CD14-positive monocyte (primary cell): ENCODE data around the gene SLC26A9. TPM values are rescaled to one million over a fixed set of nuclear protein-coding genes. Genes with fewer than 3 reads are reported as not detected.
"Not testable (repeated sequence)": the region's sequence is repeated elsewhere in the genome, so short reads cannot be mapped to it uniquely, and the experiment has no call there.

Experiments
- DNase-seq, 3 donors: peaks; one replicate each; pipeline ENCODE4 v3.0.0-alpha.2; 2011 to 2022
- H2AFZ ChIP-seq: 2 replicates; pipeline ENCODE4 v1.6.0; 2012; ENCODE audit warnings: mild to moderate bottlenecking, low read depth, low read length, inconsistent platforms; ENCODE audit not compliant: insufficient read depth, poor library complexity, severe bottlenecking
- H3K27ac ChIP-seq, 2 donors: 1 replicate in 1 of 2; 2 replicates in 1 of 2; pipeline ENCODE4 v1.5.1; 2012 to 2013; ENCODE audit warnings: low read length in 2 of 2, control low read depth in 1 of 2, inconsistent platforms in 1 of 2, low read depth in 1 of 2, mild to moderate bottlenecking in 1 of 2
- H3K27me3 ChIP-seq, 2 donors: one replicate each; pipeline versions ENCODE4 v1.6.0 to v1.6.1; 2011 to 2013; ENCODE audit warnings: low read length in 2 of 2; ENCODE audit not compliant: control insufficient read depth in 2 of 2, insufficient read depth in 2 of 2
- H3K36me3 ChIP-seq, 2 donors: replicated peaks in 1 of 2; 1 replicate in 1 of 2; 2 replicates in 1 of 2; pipeline versions ENCODE4 v1.5.1 to v1.6.1; 2012 to 2013; ENCODE audit warnings: low read length in 2 of 2, control low read depth in 1 of 2, inconsistent platforms in 1 of 2, mild to moderate bottlenecking in 1 of 2; ENCODE audit not compliant: insufficient read depth in 2 of 2, control insufficient read depth in 1 of 2
- H3K4me1 ChIP-seq, 2 donors: 1 replicate in 1 of 2; 2 replicates in 1 of 2; pipeline versions ENCODE4 v1.5.1 to v1.6.1; 2012 to 2013; ENCODE audit warnings: low read length in 2 of 2, control low read depth in 1 of 2, inconsistent platforms in 1 of 2, mild to moderate bottlenecking in 1 of 2, moderate library complexity in 1 of 2; ENCODE audit not compliant: insufficient read depth in 2 of 2, control insufficient read depth in 1 of 2
- H3K4me2 ChIP-seq: replicated peaks from 2 replicates; pipeline ENCODE3; 2012; ENCODE audit warnings: low read length, moderate library complexity, mild to moderate bottlenecking; ENCODE audit not compliant: poor library complexity, severe bottlenecking; ENCODE audit errors: extremely low read depth
- H3K4me3 ChIP-seq, 3 experiments: fragments of 200-600 bp in 1 of 3; sonication (generic) in 1 of 3; replicated peaks in 1 of 3; 1 replicate in 2 of 3; 2 replicates in 1 of 3; pipeline ENCODE4 v1.5.1; 2011 to 2013; ENCODE audit warnings: low read length in 3 of 3, mild to moderate bottlenecking in 3 of 3, control low read depth in 2 of 3, low read depth in 2 of 3, inconsistent platforms in 1 of 3, moderate library complexity in 1 of 3
- H3K79me2 ChIP-seq: 2 replicates; pipeline ENCODE4 v1.6.0; 2012; ENCODE audit warnings: mild to moderate bottlenecking, control low read depth, inconsistent platforms, low read length, moderate library complexity; ENCODE audit not compliant: insufficient read depth
- H3K9ac ChIP-seq: 2 replicates; pipeline ENCODE4 v1.6.0; 2017; ENCODE audit warnings: low read length, mild to moderate bottlenecking; ENCODE audit not compliant: insufficient read depth, poor library complexity, severe bottlenecking
- H3K9me3 ChIP-seq, 2 donors: replicated peaks in 1 of 2; 1 replicate in 1 of 2; 2 replicates in 1 of 2; pipeline versions ENCODE4 v1.5.1 to v1.6.1; 2012 to 2013; ENCODE audit warnings: low read length in 2 of 2, control low read depth in 1 of 2; ENCODE audit not compliant: control insufficient read depth in 1 of 2, insufficient read depth in 1 of 2
- H4K20me1 ChIP-seq: 2 replicates; pipeline ENCODE4 v1.6.0; 2012; ENCODE audit warnings: mild to moderate bottlenecking, low read length, control low read depth, moderate library complexity; ENCODE audit not compliant: insufficient read depth
- H3K27ac Mint-ChIP-seq, 7 donors: one replicate each; pipeline ENCODE4 v1.8.0; 2020; ENCODE audit warnings: mild to moderate bottlenecking in 7 of 7, mixed read lengths in 7 of 7, moderate library complexity in 6 of 7, inconsistent platforms in 2 of 7
- H3K27me3 Mint-ChIP-seq, 3 donors: one replicate each; pipeline ENCODE4 v1.8.0; 2021 to 2022; ENCODE audit warnings: low read depth in 3 of 3, mild to moderate bottlenecking in 3 of 3, mixed read lengths in 3 of 3, moderate library complexity in 3 of 3, inconsistent platforms in 1 of 3
- H3K36me3 Mint-ChIP-seq, 2 donors: one replicate each; pipeline ENCODE4 v1.8.0; 2020; ENCODE audit warnings: mixed read lengths in 2 of 2, inconsistent platforms in 1 of 2, mild to moderate bottlenecking in 1 of 2
- H3K4me1 Mint-ChIP-seq: one replicate; pipeline ENCODE4 v1.8.0; 2020; ENCODE audit warnings: mild to moderate bottlenecking, mixed read lengths
- H3K4me3 Mint-ChIP-seq, 2 donors: one replicate each; pipeline ENCODE4 v1.8.0; 2020; ENCODE audit warnings: mild to moderate bottlenecking in 2 of 2, mixed read lengths in 2 of 2, moderate library complexity in 1 of 2
- H3K9me3 Mint-ChIP-seq, 7 donors: one replicate each; pipeline ENCODE4 v1.8.0; 2020 to 2022; ENCODE audit warnings: mixed read lengths in 7 of 7, mild to moderate bottlenecking in 6 of 7, moderate library complexity in 6 of 7, inconsistent platforms in 2 of 7
- CTCF ChIP-seq: fragments of 200-600 bp; IDR thresholded peaks from one replicate; pipeline ENCODE4 v1.8.0; 2022; ENCODE audit warnings: antibody characterized with exemption, mild to moderate bottlenecking
- WGBS: methylation state at CpG from one replicate; pipeline ENCODE4 v1.1.5; 2013; ENCODE audit warnings: missing lambda C conversion rate; ENCODE audit not compliant: insufficient coverage; 5-methylcytosine and 5-hydroxymethylcytosine counted together
- intact Hi-C, 2 donors: fragments of 100-400 bp; cut with micrococcal nuclease; formaldehyde crosslinking; loops; one replicate each; pipeline versions ENCODE4 v1.15.0 to v1.15.1; 2023
- polyA plus RNA-seq, 3 donors: library from polyadenylated mRNA; depleted of rRNA in 1 of 3; unstranded in 2 of 3; stranded (reverse) in 1 of 3; fragments of 300-500 nt in 2 of 3; fragments of >200 nt in 1 of 3; fragmentation: Illumina TruSeq in 2 of 3; gene quantifications; 1 replicate in 2 of 3; 2 replicates in 1 of 3; pipeline ENCODE4 v1.2.3, GENCODE V29; 2012 to 2021

SLC26A9 gene
- polyA plus RNA-seq, 3 donors: 0.04 TPM; not detected in 2

GRCh38 chr1:205907794-205908193, 35.5 kb downstream of the SLC26A9 start:
- H3K36me3 ChIP-seq: no peaks in the 10 kb centered on the region
- peaks cover 5 to 8% (median 5%) of the 10 kb centered on the region in 3 donors for H3K27me3 Mint-ChIP-seq
- H3K4me3 ChIP-seq: no peak overlapping the region

GRCh38 chr1:205905095-205905494, 38.2 kb downstream of the SLC26A9 start:
- H3K4me3 Mint-ChIP-seq, DNase-seq, H3K4me1 Mint-ChIP-seq, H4K20me1 ChIP-seq, H3K27ac ChIP-seq, H3K36me3 Mint-ChIP-seq, H3K4me2 ChIP-seq, H3K4me3 ChIP-seq, H3K9me3 ChIP-seq, H3K9ac ChIP-seq, intact Hi-C loops, H3K79me2 ChIP-seq, H3K27me3 ChIP-seq, H3K9me3 Mint-ChIP-seq, H3K4me1 ChIP-seq, H3K36me3 ChIP-seq, H3K27ac Mint-ChIP-seq, H2AFZ ChIP-seq: not testable (repeated sequence)
- WGBS: no CpG with 5 or more reads among the region's 3 CpGs
- H3K27me3 Mint-ChIP-seq: peaks cover 3 to 15% (median 13%) of the 10 kb centered on the region in 3 donors

More at GRCh38 chr1:205907794-205908193, 35.5 kb downstream of the SLC26A9 start:
- Histone ChIP-seq H3K27ac (no peak overlapping the region), H2AFZ (no peak overlapping the region), H3K9me3 (no peaks in the 10 kb centered on the region), H3K27me3 (no peaks in the 10 kb centered on the region), H3K79me2 (no peaks in the 10 kb centered on the region), H4K20me1 (no peaks in the 10 kb centered on the region), H3K9ac (no peak overlapping the region), H3K4me1 (no peaks in the 10 kb centered on the region), H3K4me2 (no peak overlapping the region)
- no peak for DNase-seq
- H3K27ac Mint-ChIP-seq: no peak overlapping the region
- no peak overlapping the region for H3K4me3 Mint-ChIP-seq
- peaks cover 5% of the 10 kb centered on the region for H3K4me1 Mint-ChIP-seq
- H3K36me3 Mint-ChIP-seq: no peaks in the 10 kb centered on the region
- no peaks in the 10 kb centered on the region for H3K9me3 Mint-ChIP-seq
- intact Hi-C loops: no loop called here
- no CpG with 5 or more reads among the region's 2 CpGs for WGBS
- TF ChIP-seq CTCF: peak; percentile 21
